BE2C (cell line): ENCODE results near the gene ZSCAN1.

Experiments
- DNase-seq: peaks from one replicate; pipeline ENCODE4 v3.0.0-alpha.2; 2020
- H3K27me3 ChIP-seq: fragments of 250-450 bp; sonication (Bioruptor Pico); 2 replicates; pipeline ENCODE4 v1.5.1; 2020; ENCODE audit warnings: mild to moderate bottlenecking
- H3K36me3 ChIP-seq: fragments of 250-450 bp; sonication (Bioruptor Pico); 2 replicates; pipeline ENCODE4 v1.5.1; 2020; ENCODE audit warnings: mild to moderate bottlenecking
- H3K4me1 ChIP-seq: fragments of 250-450 bp; sonication (Bioruptor Pico); 2 replicates; pipeline ENCODE4 v1.5.1; 2020
- H3K4me3 ChIP-seq: 2 replicates; pipeline ENCODE4 v1.5.1; 2011; ENCODE audit warnings: low read depth, low read length
- H3K9me3 ChIP-seq: fragments of 250-450 bp; sonication (Bioruptor Pico); 2 replicates; pipeline ENCODE4 v1.5.1; 2020
- CTCF ChIP-seq: IDR thresholded peaks from 2 replicates; pipeline ENCODE4 v1.5.1; 2012; ENCODE audit warnings: mild to moderate bottlenecking, low read depth, low read length

Gene ZSCAN1

DNA sequence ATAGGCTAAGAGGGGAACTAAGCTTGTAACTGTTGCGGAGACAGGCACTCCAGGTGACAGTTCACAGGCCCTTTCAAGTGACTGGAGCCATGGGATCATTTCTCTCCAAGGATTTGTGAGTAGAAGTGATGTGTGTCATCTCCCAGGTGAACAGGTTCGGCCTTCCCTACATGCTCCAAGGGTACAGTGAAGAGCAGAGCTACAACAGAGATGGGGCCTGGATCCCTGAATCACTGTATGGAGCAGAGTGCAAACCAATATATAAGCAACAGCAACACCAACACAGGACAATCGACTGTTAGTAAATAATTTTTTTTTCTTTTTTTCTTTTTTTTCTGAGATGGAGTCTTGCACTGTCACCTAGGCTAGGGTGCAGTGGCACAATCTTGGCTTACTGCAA lies 49.2 kb downstream of the ZSCAN1 start:
- Histone ChIP-seq H3K36me3 (no peaks in the 10 kb centered on the region), H3K9me3 (no peaks in the 10 kb centered on the region; the same call in none of the 2 replicates), H3K27me3 (no peaks in the 10 kb centered on the region), H3K4me3 (no peak overlapping the region), H3K4me1 (no peaks in the 10 kb centered on the region)
- no peak for DNase-seq
- TF ChIP-seq CTCF: no peak

DNA sequence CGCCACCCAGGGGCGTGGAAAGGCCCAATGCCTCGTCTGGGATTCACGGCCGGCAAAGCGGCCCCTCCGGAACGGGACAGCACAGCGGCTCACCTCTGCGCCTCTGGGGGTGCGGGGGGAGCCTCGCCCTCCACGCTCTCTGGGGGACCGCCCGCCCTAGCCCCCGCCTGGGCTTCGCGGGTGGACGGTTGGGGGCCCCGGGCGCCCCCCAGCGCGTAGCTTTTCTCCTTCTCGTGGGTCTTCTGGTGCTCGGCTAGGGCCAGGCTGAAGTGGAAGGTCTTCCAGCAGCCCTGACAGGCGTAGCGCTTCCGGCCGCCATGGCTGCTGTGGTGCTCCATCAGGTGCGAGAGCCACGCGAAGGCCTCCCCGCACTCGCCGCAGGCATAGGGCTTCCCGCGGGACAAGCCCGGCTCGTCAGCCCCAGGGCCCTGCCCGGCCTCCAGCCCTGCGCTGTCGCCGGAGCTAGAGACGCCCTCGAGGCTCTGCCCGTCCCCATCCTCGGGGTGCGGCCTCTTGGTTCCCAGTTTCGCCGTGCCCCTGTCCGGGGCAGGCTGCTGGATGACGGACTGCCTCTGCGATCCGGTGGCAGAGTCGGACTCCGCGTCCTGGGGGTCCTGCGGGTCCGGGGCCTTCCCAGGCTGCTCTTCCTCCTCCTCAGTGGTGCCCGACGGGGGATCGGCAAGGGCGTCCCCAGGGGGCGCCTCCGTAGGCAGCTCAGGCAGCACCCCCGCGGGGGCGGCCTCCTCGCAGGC lies 50.9 kb downstream of the ZSCAN1 start:
- Histone ChIP-seq H3K9me3 (peaks cover 2% of the 10 kb centered on the region), H3K4me1 (no peaks in the 10 kb centered on the region), H3K27me3 (no peaks in the 10 kb centered on the region), H3K36me3 (no peaks in the 10 kb centered on the region), H3K4me3 (no peak overlapping the region)
- no peak for DNase-seq
- TF ChIP-seq CTCF: no peak

DNA sequence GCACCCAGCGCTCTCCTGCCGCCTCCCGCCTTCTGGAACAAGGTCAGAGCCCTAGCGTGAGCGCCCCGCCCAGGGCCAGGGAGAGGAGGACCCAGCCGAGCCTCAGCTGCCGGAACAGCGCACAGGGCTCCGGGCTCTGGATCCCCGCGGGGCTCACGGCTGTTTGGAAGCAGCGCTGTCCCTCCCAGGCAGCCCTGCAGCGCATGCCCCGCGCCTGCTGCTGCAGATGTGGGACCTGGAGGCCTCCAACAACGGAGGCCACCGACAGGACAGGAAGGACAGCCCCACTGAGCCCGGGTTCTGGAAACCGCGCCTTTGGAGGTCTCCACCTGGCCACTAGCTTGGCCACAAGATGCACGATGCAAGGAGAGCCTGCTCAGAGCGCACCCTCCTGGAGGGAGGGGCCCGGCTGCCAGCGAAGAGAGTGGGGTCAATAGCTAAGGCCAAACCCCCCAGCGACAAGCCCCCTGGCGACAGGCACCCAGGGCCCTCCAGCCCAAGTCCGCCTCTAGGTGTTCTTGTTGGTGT lies 51.6 kb downstream of the ZSCAN1 start:
- no peak for DNase-seq
- H3K36me3 ChIP-seq: no peaks in the 10 kb centered on the region
- H3K4me1 ChIP-seq: no peaks in the 10 kb centered on the region
- TF ChIP-seq CTCF: no peak
- H3K9me3 ChIP-seq: peaks cover 4% of the 10 kb centered on the region
- H3K4me3 ChIP-seq: no peak overlapping the region
- H3K27me3 ChIP-seq: no peaks in the 10 kb centered on the region

DNA sequence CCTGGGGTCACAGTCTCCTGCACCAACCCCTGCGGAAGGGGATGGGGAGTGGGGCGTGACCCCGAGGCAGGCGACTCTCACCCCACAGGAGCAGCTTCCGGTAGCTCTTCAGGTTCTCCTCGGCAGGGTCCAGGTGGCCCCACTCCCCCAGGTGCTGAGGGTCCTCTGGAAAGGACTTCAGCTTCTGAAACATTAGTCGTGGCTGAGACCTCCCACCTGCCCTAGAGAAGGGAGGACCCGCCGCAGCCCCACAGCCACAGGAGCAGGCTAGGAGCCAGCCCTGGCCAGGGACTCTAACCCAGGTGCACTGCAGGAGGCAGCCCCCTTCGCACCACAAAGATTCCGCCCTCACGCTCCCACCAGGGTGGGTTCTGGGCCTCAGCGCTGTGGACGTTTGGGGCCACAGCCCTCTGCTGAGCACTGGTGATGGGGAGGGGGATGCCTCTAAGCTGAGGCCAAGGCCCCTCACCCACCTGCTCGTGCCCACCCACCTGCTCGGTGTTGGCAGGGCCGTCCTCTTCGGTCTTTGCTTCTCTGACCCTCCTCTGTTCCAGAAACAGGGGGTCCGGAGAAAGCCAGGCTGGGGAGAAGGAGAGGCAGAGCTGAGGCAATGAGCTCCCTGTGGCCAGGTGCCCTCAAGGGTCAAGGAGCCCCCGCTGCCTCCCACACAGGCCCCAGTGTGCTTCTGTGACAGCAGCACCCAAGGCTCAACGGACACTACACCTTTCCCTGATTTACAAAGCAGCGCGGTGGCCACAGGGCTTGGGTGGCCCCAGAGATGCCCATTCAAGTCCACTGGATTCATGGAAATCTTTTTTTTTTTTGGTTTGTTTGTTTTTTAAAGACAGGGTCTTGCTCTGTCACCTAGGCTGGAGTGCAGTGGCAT lies 53.2 kb downstream of the ZSCAN1 start:
- Histone ChIP-seq H3K27me3 (no peaks in the 10 kb centered on the region), H3K4me3 (no peak overlapping the region), H3K4me1 (no peaks in the 10 kb centered on the region), H3K9me3 (peaks cover 4% of the 10 kb centered on the region), H3K36me3 (no peaks in the 10 kb centered on the region)
- no peak for DNase-seq
- no peak for TF ChIP-seq CTCF

DNA sequence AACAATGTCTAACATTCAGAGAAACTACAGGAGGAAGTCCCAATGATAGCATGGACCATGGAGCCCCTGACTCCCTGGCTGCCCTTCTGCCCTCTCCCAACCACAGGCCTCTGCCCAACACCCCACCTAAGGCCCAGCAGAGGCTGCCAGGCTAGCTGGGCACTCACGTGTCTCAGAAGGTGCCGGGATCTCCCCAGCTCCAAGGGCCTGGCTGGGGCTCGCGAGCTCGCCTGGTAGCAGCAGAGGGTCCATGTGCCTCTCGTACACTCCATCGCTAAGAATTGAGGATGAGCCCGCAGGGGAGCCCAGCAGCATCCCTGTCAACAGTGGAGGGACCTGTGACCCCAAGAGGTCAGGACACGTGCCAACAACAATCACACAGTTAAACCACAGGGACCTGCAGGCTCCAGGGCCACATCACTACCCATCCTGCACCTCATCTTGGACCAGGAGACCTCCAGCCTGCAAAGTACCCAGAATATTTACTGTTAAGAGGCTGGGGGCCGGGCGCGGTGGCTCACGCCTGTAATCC lies 54.8 kb downstream of the ZSCAN1 start:
- H3K9me3 ChIP-seq: peaks cover 4% of the 10 kb centered on the region
- no peak for DNase-seq
- TF ChIP-seq CTCF: no peak
- no peak overlapping the region for H3K4me3 ChIP-seq
- H3K36me3 ChIP-seq: no peaks in the 10 kb centered on the region
- no peaks in the 10 kb centered on the region for H3K4me1 ChIP-seq
- H3K27me3 ChIP-seq: no peaks in the 10 kb centered on the region
